HG02840 (cell line): Measurements from ENCODE around the gene BAHCC1.
"Not testable (repeated sequence)": the region's sequence is repeated elsewhere in the genome, so short reads cannot be mapped to it uniquely, and the experiment has no call there.

Experiments
- ATAC-seq: cut with Tn5 transposase; IDR thresholded peaks from one replicate; pipeline ENCODE4 v1.9.1; 2021; ENCODE audit warnings: mild to moderate bottlenecking, moderate library complexity, moderate number of reproducible peaks; ENCODE audit not compliant: unreplicated experiment, low FRiP score

The BAHCC1 gene

DNA sequence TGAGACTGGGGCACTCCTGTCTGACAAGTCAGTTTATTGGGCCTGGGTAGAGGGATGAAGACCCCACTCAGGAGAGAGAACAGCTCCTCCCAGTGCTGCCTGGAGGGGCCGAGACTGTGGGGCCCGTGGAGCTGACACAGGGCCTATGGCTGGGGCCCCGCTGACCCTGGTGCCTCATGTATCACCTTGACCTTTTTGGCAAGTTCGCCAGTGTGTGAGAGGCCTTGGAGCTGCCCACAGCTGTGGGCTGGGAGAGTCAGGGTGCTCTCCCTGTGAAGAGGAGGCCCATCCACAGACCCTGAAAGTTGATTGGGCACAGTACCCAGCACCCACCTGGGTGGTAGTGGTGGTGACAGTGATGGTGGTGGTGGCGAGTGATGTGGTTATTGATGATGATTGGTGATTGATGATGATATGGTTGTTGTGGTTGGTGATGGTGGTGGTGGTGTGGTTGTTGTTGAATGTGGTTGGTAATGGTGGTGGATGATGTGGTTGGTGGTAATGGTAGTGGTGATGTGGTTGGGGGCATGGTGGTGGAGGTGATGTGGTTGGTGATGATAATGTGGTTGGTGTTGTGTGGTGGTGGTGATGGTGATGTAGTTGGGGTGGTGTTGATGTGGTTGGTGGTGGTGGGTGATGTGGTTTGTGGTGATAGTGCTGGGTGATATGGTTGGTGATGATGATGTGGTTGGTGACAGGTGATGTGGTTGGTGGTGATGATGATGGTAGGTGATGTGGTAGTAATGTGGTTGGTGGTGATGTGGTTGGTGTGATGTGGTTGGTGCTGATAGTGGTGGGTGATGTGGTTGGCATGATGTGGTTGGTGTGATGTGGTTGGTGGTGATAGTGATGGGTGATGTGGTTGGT lies 29.1 kb downstream of the BAHCC1 start:
- ATAC-seq = no peak

DNA sequence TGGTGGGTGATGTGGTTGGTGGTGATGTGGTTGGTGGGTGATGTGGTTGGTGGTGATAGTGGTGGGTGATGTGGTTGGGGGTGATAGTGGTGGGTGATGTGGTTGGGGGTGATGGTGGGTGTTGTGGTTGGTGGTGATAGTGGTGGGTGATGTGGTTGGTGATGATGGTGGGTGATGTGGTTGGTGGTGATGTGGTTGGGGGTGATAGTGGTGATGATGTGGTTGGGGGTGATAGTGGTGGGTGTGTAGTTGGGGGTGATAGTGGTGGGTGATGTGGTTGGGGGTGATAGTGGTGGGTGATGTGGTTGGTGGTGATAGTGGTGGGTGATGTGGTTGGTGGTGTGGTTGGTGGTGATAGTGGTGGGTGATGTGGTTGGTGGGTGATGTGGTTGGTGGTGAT lies 29.8 kb downstream of the BAHCC1 start:
- not testable (repeated sequence) for ATAC-seq

DNA sequence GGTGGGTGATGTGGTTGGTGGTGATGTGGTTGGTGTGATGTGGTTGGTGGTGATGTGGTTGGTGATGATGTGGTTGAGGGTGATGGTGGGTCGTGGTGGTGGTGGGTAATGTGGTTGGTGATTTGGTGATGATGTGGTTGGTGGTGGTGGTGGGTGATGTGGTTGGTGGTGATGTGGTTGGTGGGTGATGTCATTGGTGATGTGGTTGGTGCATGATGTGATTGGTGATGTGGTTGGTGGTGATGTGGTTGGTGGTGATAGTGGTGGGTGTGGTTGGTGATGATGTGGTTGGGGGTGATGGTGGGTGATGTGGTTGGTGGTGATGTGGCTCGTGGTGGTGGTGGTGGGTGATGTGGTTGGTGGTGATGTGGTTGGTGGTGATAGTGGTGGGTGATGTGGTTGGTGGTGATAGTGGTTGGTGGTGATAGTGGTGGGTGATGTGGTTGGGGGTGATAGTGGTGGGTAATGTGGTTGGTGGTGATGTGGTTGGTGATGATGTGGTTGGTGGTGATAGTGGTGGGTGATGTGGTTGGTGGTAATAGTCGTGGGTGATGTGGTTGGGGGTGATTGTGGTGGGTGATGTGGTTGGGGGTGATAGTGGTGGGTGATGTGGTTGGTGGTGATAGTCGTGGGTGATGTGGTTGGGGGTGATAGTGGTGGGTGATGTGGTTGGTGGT lies 30.6 kb downstream of the BAHCC1 start:
- ATAC-seq = not testable (repeated sequence)

DNA sequence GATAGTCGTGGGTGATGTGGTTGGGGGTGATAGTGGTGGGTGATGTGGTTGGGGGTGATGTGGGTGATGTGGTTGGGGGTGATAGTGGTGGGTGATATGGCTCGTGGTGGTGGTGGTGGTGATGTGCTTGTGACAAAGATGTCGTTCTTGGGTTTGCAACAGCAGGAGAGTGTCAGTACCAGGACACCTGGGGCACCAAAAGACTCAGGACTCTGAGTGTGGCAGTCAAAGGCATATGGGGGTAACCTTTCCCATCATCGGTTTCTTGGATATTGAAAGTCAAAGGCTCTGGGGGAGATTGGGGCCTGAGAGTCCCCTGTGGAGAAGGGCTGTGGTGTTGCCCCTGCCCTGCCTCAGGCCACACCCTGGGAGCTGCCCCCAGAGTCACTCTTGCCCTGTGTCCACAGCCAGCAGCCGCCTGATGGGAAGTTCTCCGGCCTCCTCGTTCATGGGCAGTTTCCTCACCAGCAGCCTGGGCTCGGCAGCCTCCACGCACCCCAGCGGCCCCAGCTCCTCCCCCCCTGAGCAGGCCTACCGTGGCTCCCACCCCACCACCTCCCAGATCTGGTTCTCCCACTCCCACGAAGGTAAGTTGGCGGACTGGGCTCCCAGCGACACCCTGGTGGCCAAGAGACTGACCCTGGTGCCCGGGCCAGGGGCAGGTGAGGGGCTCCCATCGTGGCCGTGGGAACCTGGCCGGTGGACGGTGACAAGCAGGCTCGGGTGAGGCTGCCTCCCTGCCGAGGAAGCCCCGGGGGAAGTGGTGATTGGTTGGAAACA lies 31.3 kb downstream of the BAHCC1 start:
- ATAC-seq = no peak

DNA sequence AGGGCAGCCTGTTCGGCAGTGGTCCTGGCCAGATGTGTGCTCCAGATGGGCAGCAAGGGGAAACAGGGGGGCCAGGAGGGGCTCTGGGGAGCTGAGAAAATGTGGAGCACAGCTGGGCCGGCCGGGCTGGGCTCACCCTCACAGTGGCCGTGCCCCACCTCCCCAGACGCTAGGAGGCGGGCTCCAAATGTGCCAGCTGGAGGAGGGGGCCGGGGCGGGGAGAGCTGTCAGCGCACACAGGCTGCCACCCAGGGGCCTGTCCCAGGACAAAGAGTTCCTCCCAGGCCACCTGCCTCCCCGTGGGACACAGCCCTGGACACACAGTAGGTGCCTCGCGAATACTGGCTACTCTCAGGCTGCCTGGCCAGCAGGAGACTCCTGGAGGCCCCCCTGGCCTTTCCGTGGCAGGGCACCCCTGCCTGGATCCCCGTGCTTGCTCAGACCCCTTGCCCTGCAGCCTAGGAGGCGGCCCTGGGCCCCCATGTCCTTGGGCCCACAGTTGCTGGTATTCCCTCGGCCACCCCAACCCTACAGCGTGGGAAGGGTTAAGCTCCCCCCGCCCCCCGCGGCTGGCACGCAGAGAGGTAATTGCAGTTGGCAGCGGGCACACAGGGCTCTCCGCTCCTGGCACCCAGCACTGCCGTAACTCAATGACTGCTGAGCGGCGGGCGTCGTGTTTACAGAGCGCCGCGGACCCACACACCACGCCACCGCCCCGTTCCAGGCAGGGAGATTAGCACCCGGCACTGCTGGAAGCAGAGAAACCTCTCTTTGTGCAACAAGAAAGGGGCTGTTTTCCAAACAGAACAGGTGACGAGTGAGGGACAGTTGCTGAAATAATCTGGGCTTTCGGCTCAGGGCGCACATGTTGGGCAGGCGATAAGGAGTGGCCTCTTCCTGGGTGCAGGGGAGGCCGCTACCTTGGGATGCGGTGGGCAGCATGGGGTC lies 32.2 kb downstream of the BAHCC1 start:
- no peak for ATAC-seq

DNA sequence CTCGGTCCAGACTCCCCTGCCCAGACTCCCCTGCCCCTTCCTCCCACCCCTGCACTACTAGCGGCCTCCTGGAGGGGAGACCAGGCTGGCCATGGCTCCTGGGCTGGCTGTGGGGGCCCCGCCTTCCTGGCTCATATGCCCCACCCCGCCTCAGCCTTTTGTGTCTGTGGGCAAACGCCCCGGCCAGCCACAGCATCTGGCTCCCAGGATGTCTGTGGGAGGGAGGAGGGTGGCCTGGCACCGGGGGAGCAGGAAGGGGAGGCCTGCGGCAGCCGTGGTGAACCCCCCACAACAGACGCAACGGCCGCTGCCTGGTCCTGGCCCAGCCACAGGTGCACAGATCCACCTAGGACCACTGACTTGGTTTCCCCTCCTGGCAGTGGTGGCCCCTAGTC lies 32.9 kb downstream of the BAHCC1 start:
- no peak for ATAC-seq

DNA sequence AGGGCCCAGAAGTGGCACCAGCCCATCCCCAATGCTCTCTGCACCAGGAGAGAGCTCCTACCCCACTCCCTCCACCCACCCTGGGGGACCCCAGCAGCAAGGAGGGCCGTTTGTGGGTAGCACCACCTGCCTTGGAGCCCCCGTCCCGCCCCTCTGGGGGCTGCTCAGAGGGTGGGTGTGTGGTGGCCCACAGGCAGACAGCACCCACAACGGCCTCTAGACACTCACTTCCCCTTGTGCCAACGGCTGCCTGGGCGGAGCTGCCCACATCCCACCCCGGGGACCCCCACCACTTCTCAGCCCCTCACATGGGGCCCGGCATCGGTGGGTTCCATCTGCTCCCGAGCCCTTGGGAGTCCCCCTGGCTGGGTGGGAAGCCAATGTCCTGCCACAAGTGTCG lies 33.3 kb downstream of the BAHCC1 start:
- ATAC-seq = no peak

DNA sequence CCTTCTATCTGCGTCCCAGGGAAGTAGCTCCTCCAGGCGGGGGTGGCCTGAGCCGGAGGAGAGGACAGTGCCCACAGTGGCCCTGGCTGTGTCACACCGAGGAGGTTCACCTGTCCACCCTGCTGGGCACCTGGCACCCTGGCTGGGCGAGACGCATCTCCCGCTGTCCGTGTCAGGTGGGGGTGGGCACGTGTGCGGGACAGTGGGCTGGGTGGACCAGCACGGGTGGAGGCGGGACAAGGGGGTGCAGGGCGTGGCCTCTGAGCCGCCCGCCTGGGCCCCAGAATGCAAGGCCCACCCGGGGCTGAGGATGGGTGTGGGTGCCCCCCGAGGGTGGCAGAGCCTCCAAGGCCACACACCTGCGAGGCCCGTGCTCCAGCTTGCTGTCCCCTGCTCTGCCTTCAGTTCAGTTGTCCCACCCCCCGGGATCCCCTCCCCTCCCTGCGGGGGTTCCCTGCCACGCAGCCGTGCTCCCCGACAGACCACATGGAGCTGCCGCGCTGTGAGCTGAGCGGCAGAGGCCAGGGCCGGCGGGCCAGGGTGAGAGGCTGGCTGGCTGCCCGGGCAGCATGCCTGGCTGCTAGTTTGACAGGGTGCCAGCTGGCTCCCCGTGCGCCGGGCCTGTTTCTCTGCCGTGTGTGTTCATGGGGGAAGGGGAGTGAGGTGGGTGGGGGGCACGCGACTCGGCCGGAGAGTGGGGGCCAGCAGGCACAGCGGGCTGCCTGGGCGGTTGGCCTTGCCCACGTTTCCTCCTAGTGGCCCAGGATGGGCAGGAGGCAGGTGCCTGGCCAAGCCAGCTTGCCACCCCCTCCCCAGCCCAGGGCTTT lies 33.9 kb downstream of the BAHCC1 start:
- ATAC-seq = no peak

DNA sequence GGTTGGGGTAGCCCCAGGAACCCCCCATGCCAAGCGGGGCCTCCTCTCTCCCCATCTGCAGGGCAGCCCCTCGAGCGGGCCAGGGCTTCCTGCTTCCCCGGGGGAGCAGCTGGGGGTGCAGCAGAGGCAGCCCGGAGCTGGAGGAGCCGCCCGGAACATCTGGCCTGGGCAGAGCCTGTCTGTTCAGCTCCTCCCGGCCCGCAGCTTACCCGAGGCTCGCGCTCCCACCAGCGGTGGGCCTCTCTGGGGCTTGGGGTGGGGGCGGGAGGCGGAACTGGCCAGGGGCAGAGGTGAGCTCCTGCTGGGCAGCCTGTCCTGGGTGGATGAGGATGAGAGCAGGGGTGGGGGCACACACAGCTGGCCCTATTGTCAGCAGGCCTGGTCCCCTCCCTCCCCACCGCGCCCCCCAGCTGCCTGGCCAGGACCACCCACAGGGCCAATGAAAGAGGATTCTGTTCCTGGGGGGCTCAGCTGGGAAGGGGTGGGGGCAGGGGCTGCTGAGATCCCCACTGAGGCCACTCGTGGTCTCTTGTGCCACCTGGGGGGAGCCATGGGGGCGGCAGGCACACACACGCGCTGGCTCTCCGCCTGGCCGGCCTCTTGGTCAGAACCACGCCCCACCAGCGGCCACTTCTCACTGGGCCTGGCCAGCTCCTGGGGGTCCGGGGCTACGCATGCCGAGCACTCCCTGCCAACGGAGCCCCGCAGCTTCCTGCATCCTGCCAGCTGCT lies 34.7 kb downstream of the BAHCC1 start:
- no peak for ATAC-seq

DNA sequence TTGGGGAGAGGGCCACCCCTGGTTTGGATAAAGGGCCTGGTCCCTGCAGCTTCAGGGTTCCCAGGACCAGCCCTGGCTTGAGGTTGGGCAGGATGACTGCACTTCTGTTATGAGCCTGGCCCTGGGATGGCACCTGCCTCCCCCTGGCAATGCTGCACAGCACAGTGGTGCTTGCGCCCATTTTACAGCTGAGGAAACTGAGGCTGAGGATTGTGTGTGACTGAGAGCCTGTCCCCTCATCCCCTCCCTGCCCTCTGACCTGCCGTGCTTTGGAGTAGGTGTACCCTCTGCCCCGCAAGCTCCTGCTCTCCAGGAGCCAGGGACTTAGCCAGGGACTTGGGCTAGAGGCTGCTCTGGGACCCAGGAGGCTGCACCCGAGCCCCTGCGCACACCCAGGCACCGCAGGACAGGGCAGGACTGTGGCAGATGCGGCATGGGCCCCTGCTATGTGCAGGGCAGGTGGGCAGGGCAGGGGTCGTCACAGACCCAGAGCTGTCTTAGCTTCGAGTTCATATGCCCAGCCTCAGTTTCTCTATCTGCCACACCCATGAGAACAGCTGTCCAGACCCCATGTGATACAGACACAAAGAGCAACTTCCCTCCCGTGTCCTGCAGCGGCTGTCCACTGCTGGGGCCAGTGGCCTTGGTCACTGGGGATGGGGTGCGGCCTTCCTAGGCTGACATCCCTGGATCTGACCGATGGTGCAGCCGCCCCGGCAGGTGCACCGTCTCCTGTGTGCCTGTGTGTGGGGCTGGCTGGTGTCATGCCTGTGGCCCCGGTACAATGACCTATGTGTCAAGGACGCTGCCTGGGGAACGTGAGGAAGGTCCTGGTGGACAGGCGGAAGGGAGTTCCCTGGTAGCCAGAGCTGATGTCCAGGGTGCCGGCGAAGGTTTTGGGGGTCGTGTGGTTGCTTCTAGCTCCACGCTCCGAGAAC lies 36.6 kb downstream of the BAHCC1 start:
- no peak for ATAC-seq

DNA sequence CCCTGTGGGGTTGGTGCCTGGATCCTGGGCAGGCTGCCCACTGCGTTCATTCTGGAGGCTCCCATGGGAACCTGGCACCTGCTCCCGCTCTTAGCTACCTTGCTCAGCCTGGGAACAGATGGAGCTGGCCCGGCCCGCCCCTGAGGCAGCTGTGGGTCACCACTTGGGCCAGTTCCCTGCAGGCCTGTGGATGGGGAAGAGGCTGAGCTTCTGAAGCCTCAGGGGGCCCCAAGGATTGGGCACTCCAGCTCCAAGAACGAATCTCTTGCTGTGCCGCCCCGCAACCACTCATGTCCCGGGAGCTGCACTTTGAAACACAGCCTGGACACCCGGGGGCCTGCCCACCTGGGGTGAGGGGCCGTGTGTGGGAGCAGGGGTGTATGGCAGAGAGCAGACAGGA lies 37.7 kb downstream of the BAHCC1 start:
- ATAC-seq = no peak

DNA sequence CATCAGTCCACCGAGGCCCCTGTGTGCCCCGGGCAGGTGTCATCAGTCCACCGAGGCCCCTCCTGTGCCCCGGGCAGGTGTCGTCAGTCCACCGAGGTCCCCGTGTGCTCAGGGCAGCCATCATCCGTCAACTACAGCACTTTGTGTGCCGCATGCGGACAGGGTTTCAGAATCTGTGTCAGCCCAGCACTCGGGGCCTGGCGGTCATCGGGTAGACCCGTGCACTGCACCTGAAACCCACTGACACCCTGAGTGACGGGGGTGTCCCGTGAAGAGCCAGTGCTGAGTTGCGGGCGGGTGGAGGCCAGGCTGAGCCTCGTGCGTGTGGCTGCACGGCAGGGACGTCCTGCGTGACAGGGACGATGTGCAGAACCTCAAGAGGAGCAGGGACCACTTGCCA lies 38.4 kb downstream of the BAHCC1 start:
- no peak for ATAC-seq

DNA sequence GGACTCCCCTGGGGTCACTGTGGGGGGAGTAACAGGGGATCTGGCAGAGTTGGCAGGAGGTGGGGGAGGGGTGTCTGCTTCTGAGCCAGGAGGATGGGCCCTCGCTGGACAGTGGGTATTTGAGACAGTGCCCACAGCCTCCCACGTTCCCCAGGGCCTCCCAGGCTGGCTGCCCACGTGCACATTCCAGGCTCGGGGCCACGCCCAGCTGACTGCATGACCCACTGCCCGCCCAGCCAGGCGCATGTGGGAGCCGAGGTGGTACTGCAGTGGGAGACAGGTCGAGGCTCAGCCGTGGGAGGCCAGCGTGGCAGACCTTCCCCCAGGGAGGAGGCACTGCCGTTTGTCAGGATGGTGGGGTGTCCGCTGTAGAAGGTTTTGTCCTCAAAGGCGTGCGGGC lies 38.8 kb downstream of the BAHCC1 start:
- no peak for ATAC-seq

DNA sequence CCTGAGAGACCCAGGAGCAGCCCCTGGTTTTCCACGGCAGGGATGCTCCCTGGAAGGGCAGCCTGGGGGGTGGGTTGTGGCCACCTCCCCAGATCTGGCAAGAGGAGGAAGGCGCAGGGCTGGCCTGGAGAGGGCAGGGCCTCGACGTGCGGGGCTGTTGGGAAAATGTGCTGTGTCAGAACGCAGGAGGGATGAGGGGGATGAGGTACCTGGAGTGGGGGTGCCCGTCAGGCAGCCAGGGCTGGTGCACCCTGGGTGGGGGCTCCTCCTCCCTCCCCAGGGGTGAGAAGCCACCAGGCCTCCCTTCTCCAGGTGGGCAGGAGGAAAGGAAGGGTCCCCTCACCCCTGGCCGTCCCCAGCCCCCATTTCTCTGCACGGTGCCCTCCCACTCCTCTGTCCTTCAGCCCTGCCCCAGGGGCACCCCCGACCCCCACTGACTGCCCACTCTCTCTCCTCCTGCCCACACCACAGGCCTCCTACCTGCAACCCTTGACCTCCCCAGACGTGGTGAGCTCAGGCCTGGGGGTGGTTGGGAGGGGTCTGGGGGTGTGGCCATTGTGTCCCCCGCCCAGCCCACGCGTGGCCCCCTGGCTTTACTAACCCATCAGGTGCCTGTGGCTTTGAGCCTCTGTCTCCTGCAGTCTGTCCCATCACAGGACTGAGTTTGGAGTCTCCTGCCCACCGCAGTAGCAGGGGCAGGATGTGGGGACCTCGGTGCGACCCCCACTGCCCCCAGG lies 39.6 kb downstream of the BAHCC1 start:
- ATAC-seq = no peak

DNA sequence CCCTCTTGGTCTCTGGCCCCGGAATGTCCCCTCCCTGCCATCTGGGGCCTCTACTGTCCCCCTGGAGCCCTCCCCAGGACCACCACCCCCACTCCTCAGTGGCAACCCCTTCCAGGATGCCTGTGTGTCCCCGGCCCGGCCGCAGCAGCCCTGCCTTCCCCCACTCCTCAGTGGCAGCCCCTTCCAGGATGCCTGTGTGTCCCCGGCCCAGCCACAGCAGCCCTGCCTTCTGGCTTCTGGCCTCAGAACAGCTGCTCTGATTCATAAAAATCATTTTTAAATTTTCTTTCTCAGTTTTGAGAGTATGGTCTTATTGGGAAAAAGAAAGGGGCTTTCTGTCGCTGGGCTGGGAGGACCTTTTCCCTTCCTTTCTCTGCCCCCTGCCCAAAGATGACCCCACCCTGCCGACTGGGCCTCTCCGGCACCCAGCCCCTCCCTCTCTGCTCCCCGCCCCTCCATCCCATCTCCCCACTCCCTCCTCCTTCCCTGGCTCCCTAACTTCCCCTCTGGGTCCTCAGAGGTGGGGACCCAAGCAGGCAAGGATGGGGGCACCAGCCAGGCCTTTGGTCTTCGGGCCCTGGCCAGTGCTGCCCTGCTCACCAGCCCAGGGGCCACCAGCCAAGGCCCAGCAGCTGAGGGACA lies 40.5 kb downstream of the BAHCC1 start:
- ATAC-seq = no peak

DNA sequence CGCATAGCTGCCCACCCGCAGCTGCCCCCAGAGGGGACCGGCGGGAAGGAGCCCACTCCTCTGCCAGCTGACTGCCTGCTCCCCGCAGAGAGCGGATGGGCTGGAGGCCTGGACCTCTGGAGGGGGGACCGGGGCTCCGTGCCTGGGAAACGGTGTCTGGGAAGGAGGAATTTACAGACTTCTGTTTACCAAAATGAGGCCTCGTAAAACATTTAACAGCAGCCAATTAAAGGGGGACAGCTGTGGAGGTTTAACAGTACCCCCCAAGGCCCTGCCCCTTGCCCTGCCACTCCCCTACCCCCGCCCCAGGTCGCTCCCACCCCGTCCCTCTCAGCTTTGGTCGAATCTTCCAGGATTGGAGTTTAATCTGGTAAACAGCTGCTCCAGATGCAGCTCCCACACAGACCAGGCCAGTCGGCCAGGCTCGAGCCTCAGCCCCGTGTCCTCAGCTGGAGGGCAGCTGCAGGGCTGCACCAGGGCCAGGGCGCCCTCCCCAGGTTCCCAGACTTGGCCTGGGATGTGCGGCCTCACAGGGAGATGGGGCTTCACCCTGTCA lies 41.1 kb downstream of the BAHCC1 start:
- ATAC-seq = no peak
